Stimulated activated CD4-positive, alpha-beta T cell treated with anti-CD3 and anti-CD28 coated beads, Interleukin-12 subunit alpha, Interleukin-12 subunit beta, amount 100 ng/mL, for 4 hours (primary cell): ENCODE data around the gene NCAPG2.

ENCODE experiments used
- DNase-seq: peaks from one replicate; pipeline ENCODE4 v3.0.0-alpha.2; 2020

NCAPG2 gene

GRCh38 chr7:158733775-158734494, 29.3 kb upstream of the NCAPG2 start:
- no peak for DNase-seq

- no peak for DNase-seq
These were observed 28.6 kb upstream of the NCAPG2 start for GRCh38 chr7:158733220-158733519.

- no peak for DNase-seq
These were observed 28.1 kb upstream of the NCAPG2 start for GRCh38 chr7:158732494-158733219.

- DNase-seq = no peak
These were observed 27.2 kb upstream of the NCAPG2 start for GRCh38 chr7:158731761-158732160.

- DNase-seq = no peak
These were observed 26.1 kb upstream of the NCAPG2 start for GRCh38 chr7:158730383-158731346.

- DNase-seq = no peak
These were observed 25.2 kb upstream of the NCAPG2 start for GRCh38 chr7:158729646-158730382.

GRCh38 chr7:158728911-158729645, 24.5 kb upstream of the NCAPG2 start:
- no peak for DNase-seq

- DNase-seq = no peak
These were observed 23.1 kb upstream of the NCAPG2 start for GRCh38 chr7:158727690-158728089.

GRCh38 chr7:158726277-158726807, 21.7 kb upstream of the NCAPG2 start:
- no peak for DNase-seq

- DNase-seq = no peak
These were observed 20.8 kb upstream of the NCAPG2 start for GRCh38 chr7:158725506-158725800.

- DNase-seq = no peak
These were observed 20.3 kb upstream of the NCAPG2 start for GRCh38 chr7:158724658-158725505.

GRCh38 chr7:158723714-158724385, 19.2 kb upstream of the NCAPG2 start:
- no peak for DNase-seq

GRCh38 chr7:158723266-158723665, 18.7 kb upstream of the NCAPG2 start:
- no peak for DNase-seq

- DNase-seq = no peak
These were observed 18.1 kb upstream of the NCAPG2 start for GRCh38 chr7:158722574-158723237.

- no peak for DNase-seq
These were observed 15.5 kb upstream of the NCAPG2 start for GRCh38 chr7:158720112-158720511.

- DNase-seq = no peak
These were observed 12.2 kb upstream of the NCAPG2 start for GRCh38 chr7:158716802-158717201.

GRCh38 chr7:158710651-158711102, 6.1 kb upstream of the NCAPG2 start:
- no peak for DNase-seq

- DNase-seq = no peak
These were observed 3.0 kb upstream of the NCAPG2 start for GRCh38 chr7:158707610-158708009.

- no peak for DNase-seq
These were observed 2.3 kb upstream of the NCAPG2 start for GRCh38 chr7:158706710-158707590.
